Forelimb muscle (tissue), 1 donor: ENCODE data around the gene RNF144A. TPM values are rescaled to one million over a fixed set of nuclear protein-coding genes. Genes with fewer than 3 reads are reported as not detected.

ENCODE experiments used
- DNase-seq: peaks from one replicate; pipeline ENCODE4 v3.0.0-alpha.2; 2013; ENCODE audit warnings: low read depth
- polyA plus RNA-seq: library from polyadenylated mRNA; unstranded; fragments of 120-200 nt; gene quantifications from one replicate; pipeline ENCODE4 v1.2.1, GENCODE V29; 2013; ENCODE audit not compliant: insufficient read length

RNF144A gene
- polyA plus RNA-seq, 1 donor = 20.7 TPM

GRCh38 chr2:7022492-7023385, 105.5 kb downstream of the RNF144A start:
- DNase-seq = no peak

DNA sequence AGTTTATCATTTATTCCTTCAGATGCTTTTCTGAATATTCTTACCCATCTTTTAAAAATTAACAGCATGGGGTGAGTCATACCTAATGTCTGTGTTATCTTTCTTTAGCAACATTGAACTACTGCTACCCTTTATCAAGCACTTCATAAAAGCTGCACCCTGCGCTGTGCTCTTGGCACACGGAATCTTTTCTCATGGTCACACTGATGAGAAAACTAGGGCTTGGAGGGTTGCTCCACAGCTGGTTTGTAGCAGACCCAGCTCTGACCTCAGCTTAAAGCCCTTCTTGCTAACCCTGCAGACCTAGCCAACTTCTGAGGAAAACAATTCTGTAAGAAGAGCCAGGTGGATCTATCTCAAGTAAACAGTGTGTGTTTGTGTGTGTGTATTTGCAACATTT, 106.3 kb downstream of the RNF144A start:
- no peak for DNase-seq

DNA sequence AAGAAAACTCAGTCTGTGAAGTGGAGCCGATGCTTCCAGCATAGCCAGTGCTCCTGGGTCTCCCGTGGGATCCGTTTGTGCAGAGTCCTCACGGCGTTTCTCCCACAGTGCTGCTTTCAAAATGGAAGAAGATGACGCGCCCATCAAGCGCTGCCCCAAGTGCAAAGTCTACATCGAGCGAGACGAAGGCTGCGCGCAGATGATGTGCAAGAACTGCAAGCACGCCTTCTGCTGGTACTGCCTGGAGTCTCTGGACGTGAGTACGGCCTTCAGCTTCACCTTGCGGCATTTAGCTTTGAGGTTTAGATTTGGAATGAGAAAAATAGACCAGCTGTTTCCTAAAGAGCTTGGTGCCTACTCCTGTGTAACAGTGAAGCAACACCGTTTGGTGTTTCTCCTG, 107.0 kb downstream of the RNF144A start:
- DNase-seq = no peak

DNA sequence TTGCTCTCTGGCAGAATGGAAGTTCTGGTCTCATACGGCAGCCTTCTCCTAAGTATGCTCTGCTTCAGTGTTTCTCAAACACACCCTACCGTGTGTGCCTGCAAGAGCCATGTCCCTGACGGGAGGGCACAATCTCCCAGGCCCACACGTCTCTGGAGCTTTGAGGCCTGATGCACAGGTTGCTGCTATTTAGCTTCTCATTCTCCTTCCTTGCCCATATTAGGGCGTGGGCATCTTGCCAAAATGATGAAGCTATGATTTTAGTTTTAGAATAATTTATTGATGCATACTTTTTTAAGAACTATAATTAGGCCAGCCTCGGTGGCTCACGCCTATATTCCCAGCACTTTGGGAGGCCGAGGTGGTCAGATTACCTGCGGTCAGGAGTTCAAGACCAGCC, 107.9 kb downstream of the RNF144A start:
- DNase-seq = no peak

GRCh38 chr2:7026742-7027141, 109.5 kb downstream of the RNF144A start:
- DNase-seq = no peak

DNA sequence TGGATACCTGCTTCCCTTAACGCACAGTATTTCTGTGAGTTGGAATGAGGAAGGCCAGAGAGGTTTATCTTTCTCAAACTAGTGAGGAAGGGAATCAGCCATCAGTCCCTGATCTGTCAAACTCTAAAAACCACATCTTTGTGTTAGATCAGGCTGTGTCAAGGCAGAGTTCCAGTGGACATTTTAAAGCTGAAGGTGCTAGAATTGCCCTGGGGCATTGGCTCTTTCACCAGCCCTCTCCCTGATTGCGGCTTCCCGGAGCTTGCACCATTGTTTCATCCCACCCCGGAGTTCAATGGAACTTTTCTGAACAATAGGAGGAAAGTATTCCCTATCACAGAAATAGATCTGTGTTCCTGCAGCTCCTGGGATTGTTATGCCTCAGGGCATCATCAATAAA, 110.2 kb downstream of the RNF144A start:
- DNase-seq = no peak

- no peak for DNase-seq
Observed at GRCh38 chr2:7027956-7028655, 110.9 kb downstream of the RNF144A start.

DNA sequence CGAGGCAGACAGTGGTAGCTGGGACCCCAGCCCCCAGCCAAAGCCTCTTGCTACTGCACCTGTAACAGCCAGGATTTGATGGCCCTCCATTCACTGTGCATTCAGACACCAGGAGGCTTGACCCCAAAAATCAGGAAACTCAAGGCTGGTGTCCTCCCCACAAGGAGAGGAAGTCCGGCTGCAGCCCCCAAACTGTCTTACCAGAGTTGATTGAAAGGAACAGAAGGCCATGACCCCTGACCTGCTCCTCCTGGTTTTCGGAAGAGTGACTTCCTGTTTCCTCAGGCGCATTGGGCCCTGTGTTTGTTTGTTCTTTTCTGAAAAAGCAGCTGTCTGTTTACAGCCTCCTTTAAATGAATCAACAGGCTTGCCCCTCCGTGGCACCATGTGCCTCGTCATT, 111.6 kb downstream of the RNF144A start:
- no peak for DNase-seq

DNA sequence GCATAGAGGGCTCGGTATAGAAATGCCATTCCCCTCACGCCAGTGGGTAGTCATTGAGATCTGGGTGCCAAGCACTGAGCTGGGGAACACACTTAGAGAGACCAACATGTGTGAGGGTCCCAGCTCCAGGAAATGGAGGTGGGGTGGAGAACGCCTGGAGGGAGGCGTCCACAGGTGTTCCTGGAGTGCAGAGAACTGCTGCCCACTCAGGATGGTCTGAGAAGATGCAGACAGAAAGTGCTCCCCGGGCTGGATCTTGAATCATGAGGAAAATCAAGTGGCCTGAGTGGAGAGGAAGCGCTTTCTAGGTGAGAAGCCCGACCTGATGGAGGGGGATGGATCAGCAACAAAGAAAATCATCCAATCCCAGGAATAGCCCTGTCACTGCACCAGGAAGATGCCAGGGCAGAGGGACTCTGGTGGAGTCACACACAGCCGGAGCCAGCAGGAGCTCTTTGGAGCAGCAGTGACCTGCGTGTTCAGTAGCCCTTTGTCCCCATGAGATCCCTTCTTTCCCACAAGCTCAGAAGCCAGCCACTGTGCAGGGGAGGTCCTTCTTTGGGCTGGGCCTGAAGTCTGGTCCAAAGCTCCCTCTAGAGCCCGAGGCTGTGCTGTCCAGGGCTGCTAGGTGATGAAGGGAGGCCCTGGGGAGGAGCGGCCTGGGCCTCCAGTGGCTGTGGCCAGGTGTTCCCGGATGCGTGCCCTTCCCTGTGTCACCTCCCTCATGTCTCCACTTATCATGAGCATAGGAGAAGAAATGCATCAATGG, 112.3 kb downstream of the RNF144A start:
- DNase-seq = no peak

DNA sequence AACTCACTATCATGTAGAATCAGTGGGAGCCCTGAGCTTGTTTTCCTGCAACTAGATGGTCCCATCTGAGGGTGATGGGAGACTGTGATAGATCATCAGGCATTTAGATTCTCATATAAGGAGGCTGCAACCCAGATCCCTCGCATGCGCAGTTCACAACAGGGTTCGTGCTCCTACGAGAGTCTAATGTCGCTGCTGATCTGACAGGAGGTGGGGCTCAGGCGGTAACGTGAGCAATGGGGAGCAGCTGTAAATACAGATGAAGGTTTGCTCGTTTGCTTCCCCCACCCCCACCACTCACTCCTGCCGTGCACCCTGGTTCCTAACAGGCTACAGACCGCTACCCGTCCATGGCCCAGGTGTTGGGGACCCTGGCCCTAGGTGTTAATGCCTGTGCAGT, 113.6 kb downstream of the RNF144A start:
- no peak for DNase-seq

DNA sequence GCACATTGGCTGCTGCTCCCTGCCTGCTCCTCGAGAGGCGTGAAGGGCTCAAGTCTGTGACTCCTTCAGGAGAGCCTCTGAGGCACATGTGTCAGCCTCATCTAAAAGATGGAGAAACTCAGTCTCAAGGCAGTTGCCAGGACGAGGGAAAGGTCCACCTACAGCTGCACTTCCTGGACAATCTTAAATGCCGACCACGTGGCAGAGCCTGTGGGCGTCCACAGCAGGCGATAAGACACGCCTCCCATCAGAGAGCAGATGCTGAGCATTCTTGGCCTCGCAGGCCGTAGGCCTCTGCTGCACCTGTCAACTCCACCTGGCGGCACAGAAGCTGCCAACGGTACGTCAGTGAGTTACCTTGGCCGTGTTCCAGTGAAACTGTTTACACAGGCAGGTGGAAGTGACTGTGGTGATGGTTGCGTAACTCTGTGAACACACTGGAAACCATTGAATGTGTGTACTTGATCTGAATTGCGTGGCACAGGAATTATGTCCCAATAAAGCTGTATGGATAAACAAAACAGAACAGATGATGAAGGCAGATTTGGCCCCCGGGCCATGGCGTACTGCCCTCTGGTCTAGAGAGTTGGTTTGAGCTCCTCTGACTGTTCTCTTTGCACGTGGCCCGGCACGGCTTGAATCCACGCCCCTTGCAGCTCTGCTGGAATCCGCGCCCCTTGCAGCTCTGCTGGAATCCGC, 114.5 kb downstream of the RNF144A start:
- DNase-seq = no peak

GRCh38 chr2:7032371-7032770, 115.2 kb downstream of the RNF144A start:
- DNase-seq = no peak

GRCh38 chr2:7033136-7033960, 116.1 kb downstream of the RNF144A start:
- DNase-seq = no peak

GRCh38 chr2:7034303-7034702, 117.1 kb downstream of the RNF144A start:
- DNase-seq = no peak

DNA sequence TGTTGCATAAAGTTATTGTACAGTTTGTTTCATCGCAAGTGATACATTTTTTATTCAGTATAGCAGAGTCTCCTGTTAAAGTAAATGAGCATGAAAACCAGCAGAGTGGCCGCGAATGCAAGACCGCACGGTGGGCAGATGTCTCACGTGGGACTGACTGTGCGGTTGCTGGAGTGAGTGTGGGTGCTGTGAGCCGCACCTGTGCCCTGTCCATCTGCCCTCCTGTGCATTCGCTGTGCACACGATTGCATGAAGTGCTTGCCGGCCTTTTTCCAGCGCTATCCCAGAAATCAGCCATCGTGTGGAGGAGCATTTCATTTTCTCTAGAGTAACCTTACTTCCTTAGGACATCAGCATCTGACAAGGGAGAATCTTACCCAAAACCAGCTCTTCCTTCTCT, 118.7 kb downstream of the RNF144A start:
- no peak for DNase-seq

DNA sequence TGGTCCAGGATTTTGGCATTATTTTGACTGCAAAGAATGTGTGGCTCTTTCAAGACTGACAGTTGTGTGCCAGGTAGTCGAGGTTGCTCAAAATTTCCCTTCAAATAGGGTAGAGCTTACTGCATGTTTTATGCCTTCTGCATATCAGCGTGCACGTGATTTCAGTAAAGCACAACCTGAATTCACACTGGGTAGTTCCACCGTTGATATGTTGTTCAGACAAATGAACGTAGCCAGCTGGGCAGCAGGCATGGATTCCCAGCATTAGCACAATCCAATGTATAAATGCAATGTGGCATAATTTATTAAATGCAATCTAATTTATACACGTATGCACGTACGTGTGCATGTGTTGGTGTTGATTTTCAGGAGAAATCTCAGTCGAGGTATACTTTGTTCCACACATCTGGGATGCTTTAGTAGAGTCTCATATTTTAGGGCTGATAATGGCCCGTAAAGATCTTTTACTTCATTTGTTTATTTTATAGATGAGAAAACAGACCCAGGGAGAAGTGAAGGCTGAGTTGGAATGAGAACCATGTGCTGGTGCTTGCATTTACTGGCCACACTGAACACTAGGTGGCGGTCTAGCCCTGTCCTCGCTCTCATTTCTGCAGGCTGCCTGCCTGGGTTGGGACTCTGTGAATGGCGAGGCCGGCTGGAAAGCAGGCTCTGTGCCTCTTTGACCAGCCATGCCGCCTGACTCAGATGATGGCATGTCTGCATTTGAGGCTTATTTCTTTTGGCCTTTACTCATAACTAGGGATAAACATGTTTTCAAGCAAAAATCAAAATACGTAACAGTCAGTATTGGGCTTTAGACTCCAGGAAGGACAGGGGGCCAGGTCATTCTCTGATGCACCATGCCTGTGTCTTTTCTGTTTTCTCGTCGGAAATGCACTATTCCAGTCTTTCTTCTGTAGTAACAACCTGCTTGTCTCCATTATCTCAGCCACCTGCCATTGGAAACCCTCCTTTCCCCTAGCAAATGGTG, 120.4 kb downstream of the RNF144A start:
- peak; percentile 35 for DNase-seq

DNA sequence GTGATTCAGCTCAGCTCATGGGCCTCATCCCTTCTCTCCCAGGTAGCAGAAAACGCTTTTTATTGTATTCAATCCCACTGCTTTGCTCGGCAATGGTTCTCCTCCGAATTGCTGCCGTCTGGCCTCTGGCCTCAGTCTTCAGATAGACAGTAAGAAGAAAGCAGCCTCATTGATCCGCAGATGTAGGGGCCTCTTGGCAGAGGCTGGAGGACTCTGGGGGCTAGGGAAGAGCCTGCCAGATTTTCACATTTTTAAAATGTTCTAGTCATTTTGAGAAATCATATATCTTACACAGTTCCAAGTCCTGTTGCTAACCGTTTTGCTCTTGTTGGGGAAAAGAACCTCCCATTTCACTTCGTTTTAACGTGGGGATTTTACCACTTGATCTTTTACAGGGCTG, 123.3 kb downstream of the RNF144A start:
- no peak for DNase-seq

GRCh38 chr2:7041421-7041820, 124.2 kb downstream of the RNF144A start:
- DNase-seq = no peak

- no peak for DNase-seq
Observed at GRCh38 chr2:7043690-7044089, 126.5 kb downstream of the RNF144A start.
